Hepatocyte (in vitro differentiated cells): ENCODE results near the gene TMEM45A. TPM values are rescaled to one million over a fixed set of nuclear protein-coding genes. Genes with fewer than 3 reads are reported as not detected.

Source experiments
- DNase-seq: peaks from one replicate; pipeline ENCODE4 v3.0.0-alpha.2; 2016; ENCODE audit warnings: low spot score
- H2AFZ ChIP-seq: fragments of 200-600 bp; sonication (generic); 2 replicates; pipeline ENCODE4 v1.6.0; 2016; ENCODE audit warnings: antibody characterized with exemption, mild to moderate bottlenecking
- H3K27ac ChIP-seq: fragments of 200-600 bp; sonication (generic); 2 replicates; pipeline ENCODE4 v1.5.1; 2016; ENCODE audit warnings: mild to moderate bottlenecking
- H3K27me3 ChIP-seq: fragments of 200-600 bp; sonication (generic); 2 replicates; pipeline ENCODE4 v1.6.1; 2016
- H3K36me3 ChIP-seq: fragments of 200-600 bp; sonication (generic); replicated peaks from 2 replicates; pipeline ENCODE4 v1.5.1; 2016; ENCODE audit warnings: low read depth; ENCODE audit not compliant: insufficient read depth
- H3K4me1 ChIP-seq: fragments of 200-600 bp; sonication (generic); 2 replicates; pipeline ENCODE4 v1.5.1; 2016; ENCODE audit warnings: mild to moderate bottlenecking, moderate library complexity; ENCODE audit not compliant: insufficient read depth
- H3K4me2 ChIP-seq: fragments of 200-600 bp; sonication (generic); 2 replicates; pipeline ENCODE4 v1.6.0; 2016
- H3K4me3 ChIP-seq: fragments of 200-600 bp; sonication (generic); 2 replicates; pipeline ENCODE4 v1.5.1; 2016; ENCODE audit warnings: mild to moderate bottlenecking
- H3K79me2 ChIP-seq: fragments of 200-600 bp; sonication (generic); 2 replicates; pipeline ENCODE4 v1.6.0; 2017; ENCODE audit warnings: mild to moderate bottlenecking
- H3K9me2 ChIP-seq: fragments of 200-600 bp; sonication (generic); replicated peaks from 2 replicates; pipeline ENCODE4 v1.6.0; 2017; ENCODE audit warnings: mild to moderate bottlenecking; ENCODE audit not compliant: insufficient read depth
- H3K9me3 ChIP-seq: fragments of 200-600 bp; sonication (generic); 2 replicates; pipeline ENCODE4 v1.5.1; 2016; ENCODE audit warnings: low read depth, mild to moderate bottlenecking
- H4K20me1 ChIP-seq: fragments of 200-600 bp; sonication (generic); 2 replicates; pipeline ENCODE4 v1.6.0; 2016; ENCODE audit warnings: mild to moderate bottlenecking; ENCODE audit not compliant: insufficient read depth, poor library complexity, severe bottlenecking
- CTCF ChIP-seq: fragments of 200-600 bp; sonication (generic); IDR thresholded peaks from 2 replicates; pipeline ENCODE4 v1.5.1; 2016; ENCODE audit warnings: antibody characterized with exemption, mild to moderate bottlenecking; ENCODE audit not compliant: poor library complexity
- EZH2 ChIP-seq: fragments of 200-600 bp; sonication (generic); IDR thresholded peaks from 2 replicates; pipeline ENCODE4 v1.6.1; 2016; ENCODE audit warnings: antibody characterized with exemption, mild to moderate bottlenecking, borderline replicate concordance
- EZH2phosphoT487 ChIP-seq: fragments of 200-600 bp; sonication (generic); IDR thresholded peaks from one replicate; pipeline ENCODE4 v1.6.1; 2018; ENCODE audit warnings: antibody characterized with exemption, mild to moderate bottlenecking, low read depth, moderate library complexity; ENCODE audit not compliant: unreplicated experiment, severe bottlenecking
- WGBS: methylation state at CpG from one replicate; pipeline ENCODE4 v1.1.6; 2016; ENCODE audit warnings: low lambda C conversion rate; ENCODE audit errors: missing lambda C conversion rate; 5-methylcytosine and 5-hydroxymethylcytosine counted together
- polyA plus RNA-seq: library from polyadenylated mRNA; unstranded; fragments of >200 nt; fragmentation: Nextera tagmentation; extraction: Ambion mirVana; gene quantifications from 2 replicates; pipeline ENCODE4 v1.2.1, GENCODE V29; 2016
- total RNA-seq: library from RNA; depleted of rRNA; stranded (reverse); fragments of >200 nt; gene quantifications from 2 replicates; pipeline ENCODE4 v1.2.3, GENCODE V29; 2014

Gene TMEM45A
- total and polyA plus RNA-seq, 2 experiments from 2014 or later: 82.6 to 88.0 TPM

DNA sequence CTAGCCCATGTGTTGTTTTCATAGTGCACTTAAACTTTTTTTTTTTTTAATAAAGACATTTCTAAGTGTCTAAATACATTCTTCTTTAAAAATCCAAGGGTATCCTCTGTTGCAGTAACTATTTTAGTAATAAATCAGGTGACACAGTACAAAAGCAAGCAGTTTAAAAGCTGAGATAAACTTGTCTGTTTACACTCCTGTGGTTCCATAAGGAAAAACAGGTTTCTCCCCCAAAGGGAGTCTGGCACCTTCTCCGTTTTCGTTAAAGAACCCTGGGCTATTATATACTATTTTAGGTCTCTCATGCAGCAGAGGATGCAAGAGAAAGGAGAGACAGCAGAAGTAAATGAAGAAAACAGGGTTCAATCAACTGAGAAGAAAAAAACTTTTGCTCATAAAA is 43.2 kb upstream of the TMEM45A start:
- H2AFZ ChIP-seq: no peak overlapping the region
- 15% methylated on average over 2 of the region's 2 CpGs for WGBS
- H3K9me3 ChIP-seq: no peaks in the 10 kb centered on the region
- H3K9me2 ChIP-seq: no peaks in the 10 kb centered on the region
- no peak for TF ChIP-seq EZH2phosphoT487
- no peak for TF ChIP-seq CTCF
- H3K79me2 ChIP-seq: no peaks in the 10 kb centered on the region
- H3K4me1 ChIP-seq: no peaks in the 10 kb centered on the region
- H3K27me3 ChIP-seq: no peaks in the 10 kb centered on the region
- no peaks in the 10 kb centered on the region for H4K20me1 ChIP-seq
- no peak overlapping the region for H3K4me3 ChIP-seq
- no peak overlapping the region for H3K27ac ChIP-seq
- no peak for DNase-seq
- H3K4me2 ChIP-seq: no peak overlapping the region
- no peaks in the 10 kb centered on the region for H3K36me3 ChIP-seq

DNA sequence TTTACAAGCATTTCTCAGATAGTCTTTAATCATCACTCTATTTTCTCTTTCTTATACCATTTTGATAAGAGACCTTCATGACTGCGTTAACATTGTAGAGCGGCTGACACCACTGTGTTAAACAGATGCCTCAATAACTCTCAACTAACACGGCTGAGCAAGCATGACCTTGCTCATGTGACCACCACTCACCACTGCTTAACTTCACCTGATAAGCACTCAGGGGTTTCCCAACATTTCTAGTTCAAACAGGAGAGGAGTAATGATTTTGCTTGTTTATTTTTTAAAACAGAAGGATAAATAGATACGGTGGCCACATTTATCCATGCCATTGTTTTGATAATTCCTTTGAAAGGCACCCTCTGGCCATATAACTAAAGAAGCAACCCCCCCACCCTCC is 37.7 kb upstream of the TMEM45A start:
- Histone ChIP-seq H2AFZ (no peak overlapping the region), H3K79me2 (no peaks in the 10 kb centered on the region), H3K9me2 (no peaks in the 10 kb centered on the region), H3K4me1 (no peaks in the 10 kb centered on the region), H3K4me2 (peak overlapping the region; percentile 27), H3K27ac (peak overlapping the region; percentile 45), H3K36me3 (no peaks in the 10 kb centered on the region), H4K20me1 (no peaks in the 10 kb centered on the region), H3K9me3 (no peaks in the 10 kb centered on the region), H3K4me3 (no peak overlapping the region), H3K27me3 (no peaks in the 10 kb centered on the region)
- no peak for TF ChIP-seq EZH2phosphoT487
- 49% methylated on average over 4 of the region's 4 CpGs for WGBS
- DNase-seq: peak; percentile 63

- Histone ChIP-seq H4K20me1 (no peaks in the 10 kb centered on the region), H3K9me3 (no peaks in the 10 kb centered on the region), H3K4me2 (no peak overlapping the region), H3K36me3 (no peaks in the 10 kb centered on the region), H3K9me2 (no peaks in the 10 kb centered on the region), H3K27me3 (no peaks in the 10 kb centered on the region), H3K4me1 (no peaks in the 10 kb centered on the region), H3K79me2 (no peaks in the 10 kb centered on the region), H3K4me3 (no peak overlapping the region), H3K27ac (no peak overlapping the region), H2AFZ (no peak overlapping the region)
- 69% methylated on average over 2 of the region's 2 CpGs for WGBS
- no peak for DNase-seq
- TF ChIP-seq EZH2 (no peak), CTCF (no peak)
These were observed 36.4 kb upstream of the TMEM45A start for GRCh38 chr3:100455841-100456550.

GRCh38 chr3:100456745-100457144 is 35.7 kb upstream of the TMEM45A start:
- H3K4me1 ChIP-seq: no peaks in the 10 kb centered on the region
- 93% methylated on average over 1 of the region's 1 CpG for WGBS
- H3K27me3 ChIP-seq: no peaks in the 10 kb centered on the region
- no peak overlapping the region for H3K4me3 ChIP-seq
- H2AFZ ChIP-seq: no peak overlapping the region
- no peaks in the 10 kb centered on the region for H3K36me3 ChIP-seq
- no peaks in the 10 kb centered on the region for H3K9me2 ChIP-seq
- TF ChIP-seq EZH2phosphoT487 (no peak), EZH2 (no peak), CTCF (no peak)
- no peak overlapping the region for H3K27ac ChIP-seq
- H3K4me2 ChIP-seq: no peak overlapping the region
- no peaks in the 10 kb centered on the region for H3K9me3 ChIP-seq
- no peaks in the 10 kb centered on the region for H4K20me1 ChIP-seq
- no peaks in the 10 kb centered on the region for H3K79me2 ChIP-seq
- DNase-seq: no peak
